Panc1 (cell line): Measurements from ENCODE around the gene PRORP.

Experiments
- POLR2AphosphoS5 ChIP-seq: IDR thresholded peaks from 2 replicates; pipeline ENCODE4 v1.6.1; 2012; ENCODE audit warnings: mild to moderate bottlenecking, low read depth, low read length, moderate library complexity
- TF ChIP-seq, protein P1 (sequence below): fragments of 450-650 bp; IDR thresholded peaks from 2 replicates; pipeline ENCODE4 v1.5.1; 2017; ENCODE audit warnings: mild to moderate bottlenecking

DNA sequence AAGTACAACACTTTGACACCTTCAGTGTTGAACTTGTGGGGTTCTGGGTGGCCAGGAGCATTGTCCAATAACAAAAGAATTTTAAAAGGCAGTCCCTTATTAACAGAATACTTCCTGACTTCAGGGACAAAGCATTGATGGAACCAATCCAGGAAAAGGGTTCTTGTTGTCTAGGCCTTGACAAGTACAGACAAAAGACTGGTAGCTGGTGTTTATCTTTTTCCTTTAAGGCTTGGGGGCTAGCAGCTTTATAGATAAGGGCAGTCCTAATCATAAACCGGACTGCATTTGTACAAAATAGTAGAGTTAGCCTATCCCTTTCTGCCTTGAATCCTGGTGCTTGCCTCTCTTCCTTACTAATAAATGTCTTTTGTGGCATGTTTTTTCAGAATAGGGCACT is 48.9 kb upstream of the PRORP start:
- TF ChIP-seq, protein P1, sequence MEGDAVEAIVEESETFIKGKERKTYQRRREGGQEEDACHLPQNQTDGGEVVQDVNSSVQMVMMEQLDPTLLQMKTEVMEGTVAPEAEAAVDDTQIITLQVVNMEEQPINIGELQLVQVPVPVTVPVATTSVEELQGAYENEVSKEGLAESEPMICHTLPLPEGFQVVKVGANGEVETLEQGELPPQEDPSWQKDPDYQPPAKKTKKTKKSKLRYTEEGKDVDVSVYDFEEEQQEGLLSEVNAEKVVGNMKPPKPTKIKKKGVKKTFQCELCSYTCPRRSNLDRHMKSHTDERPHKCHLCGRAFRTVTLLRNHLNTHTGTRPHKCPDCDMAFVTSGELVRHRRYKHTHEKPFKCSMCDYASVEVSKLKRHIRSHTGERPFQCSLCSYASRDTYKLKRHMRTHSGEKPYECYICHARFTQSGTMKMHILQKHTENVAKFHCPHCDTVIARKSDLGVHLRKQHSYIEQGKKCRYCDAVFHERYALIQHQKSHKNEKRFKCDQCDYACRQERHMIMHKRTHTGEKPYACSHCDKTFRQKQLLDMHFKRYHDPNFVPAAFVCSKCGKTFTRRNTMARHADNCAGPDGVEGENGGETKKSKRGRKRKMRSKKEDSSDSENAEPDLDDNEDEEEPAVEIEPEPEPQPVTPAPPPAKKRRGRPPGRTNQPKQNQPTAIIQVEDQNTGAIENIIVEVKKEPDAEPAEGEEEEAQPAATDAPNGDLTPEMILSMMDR, result no peak
- no peak for TF ChIP-seq POLR2AphosphoS5
